Measurements from ENCODE around the gene RIMBP3C. TPM values are rescaled to one million over a fixed set of nuclear protein-coding genes. Genes with fewer than 3 reads are reported as not detected.
A peak's percentile ranks its signal among the peaks of the same experiment; 100 is the strongest.
"Not testable (repeated sequence)": the region's sequence is repeated elsewhere in the genome, so short reads cannot be mapped to it uniquely, and the experiment has no call there.

RIMBP3C gene
- total RNA-seq, 3 donors from 2014 or later = 0.15 TPM; not detected in 2

DNA sequence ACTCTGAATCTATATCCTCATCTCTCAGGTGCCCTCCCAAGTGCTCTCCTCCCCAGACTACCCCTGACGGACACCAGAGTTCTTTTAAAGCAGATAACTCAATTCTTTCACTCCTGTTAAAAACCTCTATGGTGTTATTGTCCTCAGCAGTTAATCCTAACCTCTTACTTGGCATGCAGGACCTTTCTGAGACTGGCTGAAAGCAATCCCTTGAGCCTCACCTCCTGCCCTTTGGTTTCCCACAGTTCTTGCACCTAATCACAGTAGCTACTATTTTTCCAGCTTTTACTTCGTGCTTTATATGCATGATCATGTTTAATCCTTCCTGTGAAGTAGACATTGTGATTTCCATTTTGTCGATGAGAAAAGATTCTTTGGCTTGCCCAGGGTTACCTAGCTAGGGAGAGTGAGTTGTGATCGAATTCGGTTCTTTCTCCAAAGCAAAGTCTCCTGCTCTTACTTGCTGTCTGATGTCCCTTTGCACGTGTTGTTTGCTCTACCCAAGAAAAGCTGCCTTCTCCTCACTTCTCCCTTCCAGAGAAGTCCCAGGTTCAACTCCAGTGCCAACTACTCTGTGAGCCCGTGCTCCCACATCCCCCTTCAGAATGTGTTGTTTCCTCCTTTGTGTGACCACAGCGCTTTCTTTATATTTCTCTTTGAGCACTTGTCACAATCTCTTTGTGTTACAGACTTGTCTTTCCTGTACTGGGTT lies 18.4 kb upstream of the RIMBP3C start:
- Histone ChIP-seq H3K27ac (no peak overlapping the region), H3K4me1 (peaks cover 6 to 7% of the 10 kb centered on the region in 2 donors), H3K4me3 (peak overlapping the region in 2 of 3 donors; percentile 18 to 93), H3K27me3 (no peaks in the 10 kb centered on the region), H3K9me3 (no peaks in the 10 kb centered on the region), H3K36me3 (no peaks in the 10 kb centered on the region)
- DNase-seq (ENCODE audit: low spot score in 2 of 2) = no peak
- intact Hi-C loops (cut with DNase I; ENCODE audit: low total_unique reads) = no loop called here
- TF ChIP-seq, protein P1, sequence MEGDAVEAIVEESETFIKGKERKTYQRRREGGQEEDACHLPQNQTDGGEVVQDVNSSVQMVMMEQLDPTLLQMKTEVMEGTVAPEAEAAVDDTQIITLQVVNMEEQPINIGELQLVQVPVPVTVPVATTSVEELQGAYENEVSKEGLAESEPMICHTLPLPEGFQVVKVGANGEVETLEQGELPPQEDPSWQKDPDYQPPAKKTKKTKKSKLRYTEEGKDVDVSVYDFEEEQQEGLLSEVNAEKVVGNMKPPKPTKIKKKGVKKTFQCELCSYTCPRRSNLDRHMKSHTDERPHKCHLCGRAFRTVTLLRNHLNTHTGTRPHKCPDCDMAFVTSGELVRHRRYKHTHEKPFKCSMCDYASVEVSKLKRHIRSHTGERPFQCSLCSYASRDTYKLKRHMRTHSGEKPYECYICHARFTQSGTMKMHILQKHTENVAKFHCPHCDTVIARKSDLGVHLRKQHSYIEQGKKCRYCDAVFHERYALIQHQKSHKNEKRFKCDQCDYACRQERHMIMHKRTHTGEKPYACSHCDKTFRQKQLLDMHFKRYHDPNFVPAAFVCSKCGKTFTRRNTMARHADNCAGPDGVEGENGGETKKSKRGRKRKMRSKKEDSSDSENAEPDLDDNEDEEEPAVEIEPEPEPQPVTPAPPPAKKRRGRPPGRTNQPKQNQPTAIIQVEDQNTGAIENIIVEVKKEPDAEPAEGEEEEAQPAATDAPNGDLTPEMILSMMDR (IDR thresholded peaks at IDR 0.05) = no peak
- no peak for TF ChIP-seq POLR2A (IDR thresholded peaks at IDR 0.05)
- no peak for TF ChIP-seq POLR2AphosphoS5 (IDR thresholded peaks at IDR 0.05)

DNA sequence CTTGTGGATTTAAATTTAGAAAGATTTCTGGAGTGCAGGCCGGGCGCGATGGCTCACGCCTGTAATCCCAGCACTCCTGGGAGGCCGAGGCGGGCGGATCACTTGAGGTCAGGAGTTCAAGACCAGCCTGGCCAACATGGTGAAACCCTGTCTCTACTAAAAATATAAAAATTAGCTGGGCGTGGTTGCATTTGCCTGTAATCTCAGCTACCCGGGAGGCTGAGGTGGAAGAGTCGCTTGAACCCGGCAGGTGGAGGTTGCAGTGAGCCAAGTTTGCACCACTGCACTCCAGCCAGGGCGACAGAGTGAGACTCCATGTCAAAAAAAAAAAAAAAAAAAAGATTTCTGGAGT lies 17.8 kb upstream of the RIMBP3C start:
- intact Hi-C loops (cut with DNase I; ENCODE audit: low total_unique reads); H3K4me1 ChIP-seq: not testable (repeated sequence)
- H3K27ac ChIP-seq = peak overlapping the region in 1 of 2 donors; percentile 97

DNA sequence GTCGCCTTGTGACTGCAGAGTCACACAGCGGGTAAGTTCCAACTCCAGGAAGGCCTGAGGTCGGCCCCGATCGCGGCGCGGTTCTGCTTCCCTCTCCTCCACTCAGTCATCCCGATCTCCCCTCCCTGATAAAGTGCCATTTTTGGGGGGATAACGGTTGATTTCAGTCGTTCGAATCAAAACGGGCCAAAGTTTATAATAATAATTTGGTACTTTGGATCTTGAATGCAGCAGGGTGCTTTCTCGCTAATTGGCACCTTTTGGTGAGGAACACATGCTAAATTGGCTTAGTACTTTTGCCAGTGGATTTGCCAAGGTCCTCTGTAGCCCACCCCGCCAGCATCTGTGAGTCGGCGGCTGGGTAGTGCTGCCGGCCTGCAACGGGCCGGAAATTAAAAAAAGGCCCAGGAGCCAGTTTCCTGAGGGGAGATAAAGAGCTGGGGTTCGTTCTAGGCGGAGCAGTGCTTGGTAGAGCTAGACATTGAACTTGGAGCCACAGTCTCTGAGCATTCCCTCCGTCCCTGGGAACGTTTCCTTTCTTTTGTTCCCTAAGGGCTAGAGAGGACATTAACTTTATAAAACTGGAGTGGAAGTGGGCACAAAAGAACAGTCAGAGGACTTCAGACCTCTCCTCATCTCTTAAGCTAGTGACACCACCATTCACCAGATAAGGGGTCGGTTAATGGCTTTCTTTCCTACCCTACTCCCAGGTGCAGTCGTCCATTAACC lies 17.2 kb upstream of the RIMBP3C start:
- Histone ChIP-seq H3K4me1 (peaks cover 2 to 7% of the 10 kb centered on the region in 2 donors), H3K36me3 (no peaks in the 10 kb centered on the region), H3K4me3 (peak overlapping the region; percentile 93 to 97 (median 96)), H3K27ac (peak overlapping the region; percentile 94 to 97), H3K27me3 (no peaks in the 10 kb centered on the region), H3K9me3 (no peaks in the 10 kb centered on the region)
- no peak for DNase-seq (ENCODE audit: low spot score in 2 of 2)
- TF ChIP-seq, protein P1 (IDR thresholded peaks at IDR 0.05) = no peak
- TF ChIP-seq POLR2AphosphoS5 (IDR thresholded peaks at IDR 0.05) = no peak
- no peak for TF ChIP-seq POLR2A (IDR thresholded peaks at IDR 0.05)
- intact Hi-C loops (cut with DNase I; ENCODE audit: low total_unique reads) = no loop called here

More for the DNA sequence above, 17.8 kb upstream of the RIMBP3C start:
- H3K27me3 ChIP-seq; H3K36me3 ChIP-seq; H3K9me3 ChIP-seq; DNase-seq (ENCODE audit: low spot score in 2 of 2): not testable (repeated sequence)
- peak overlapping the region; percentile 93 to 97 (median 96) for H3K4me3 ChIP-seq

DNA sequence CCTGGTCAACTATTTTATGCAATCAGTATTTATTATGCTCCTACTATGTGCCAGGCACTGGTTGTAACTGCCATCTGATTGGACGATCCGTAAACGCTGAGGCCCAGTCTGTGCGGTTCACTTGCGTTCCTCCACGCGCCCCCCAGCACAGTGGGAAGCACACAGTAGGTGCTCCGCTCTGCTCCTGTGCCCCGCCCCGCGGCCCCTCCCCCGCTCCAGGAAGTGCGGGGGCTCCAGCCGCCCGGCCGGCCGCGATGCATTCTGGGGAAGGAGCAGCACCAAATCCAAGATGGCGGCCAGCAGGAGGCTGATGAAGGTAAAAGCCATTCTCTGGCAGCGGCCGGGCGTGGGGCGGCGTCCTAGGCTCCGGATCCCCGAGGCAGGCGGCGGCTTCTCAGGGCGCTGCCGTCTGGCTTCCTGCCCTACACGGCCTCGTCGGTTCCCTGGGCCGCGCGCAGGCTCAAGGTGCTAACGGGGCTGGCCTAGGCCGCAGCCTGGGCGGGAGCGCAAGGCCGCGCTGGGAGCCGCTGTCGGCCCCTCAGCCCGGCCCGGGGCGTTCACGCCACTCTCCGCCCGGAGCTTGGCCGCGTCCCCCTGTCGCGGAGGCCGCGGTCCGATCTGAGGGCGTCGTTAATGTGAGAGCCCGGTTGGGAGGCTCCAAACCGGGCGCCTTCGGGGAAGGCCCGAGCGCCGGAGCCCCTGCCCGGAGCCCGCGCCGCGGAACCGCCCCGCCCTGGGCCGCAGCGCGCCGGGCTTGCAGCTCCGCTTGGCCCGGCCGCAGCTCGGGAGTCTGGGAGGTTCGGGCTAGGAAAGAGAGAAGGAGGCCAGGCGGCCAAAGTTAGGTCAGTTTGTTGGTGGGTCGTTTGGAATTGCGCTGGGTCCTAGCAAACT lies 16.4 kb upstream of the RIMBP3C start, which contains the start of gene UBE2L3:
TSS of gene UBE2L3 (plus strand) at position 259 of the 891 bp plus-strand sequence. CDS start at position 290, 31 bp downstream.
- TF ChIP-seq POLR2AphosphoS5 (IDR thresholded peaks at IDR 0.05) (peak; percentile 50 to 88 (median 67)), POLR2A (IDR thresholded peaks at IDR 0.05) (no peak)
- H3K4me3 ChIP-seq = peak within 1 kb of the TSS; percentile 93 to 97 (median 96)
- H3K9me3 ChIP-seq = no peaks in the 10 kb centered on the region
- DNase-seq (ENCODE audit: low spot score in 2 of 2) = peak; percentile 66 to 81
- peak within 1 kb of the TSS; percentile 94 to 97 for H3K27ac ChIP-seq
- no peaks in the 10 kb centered on the region for H3K36me3 ChIP-seq
- no peaks in the 10 kb centered on the region for H3K27me3 ChIP-seq
- intact Hi-C loops (cut with DNase I; ENCODE audit: low total_unique reads) = no loop called here
- H3K4me1 ChIP-seq = peaks cover 2 to 7% of the 10 kb centered on the region in 2 donors

DNA sequence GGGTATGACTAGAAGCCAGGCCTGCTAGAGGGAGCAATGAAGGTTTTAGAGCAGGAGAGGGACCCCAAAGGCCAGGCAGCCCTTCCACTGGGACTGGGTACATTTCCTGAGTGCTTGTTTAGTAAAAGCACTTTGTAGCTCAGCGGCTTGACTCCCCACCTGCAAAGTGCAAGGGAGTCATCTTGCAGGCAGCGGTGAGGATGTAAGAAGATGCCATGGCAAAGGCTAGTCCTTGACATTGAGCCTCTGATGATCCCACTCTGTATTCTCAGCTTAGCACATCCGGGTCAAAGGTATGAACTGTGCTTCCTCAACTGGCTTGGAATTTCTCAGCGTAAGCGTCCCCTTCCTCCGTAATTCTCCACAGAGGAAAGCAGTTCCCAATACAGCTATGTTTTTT lies 13.2 kb upstream of the RIMBP3C start:
- Histone ChIP-seq H3K4me3 (no peak overlapping the region), H3K27ac (no peak overlapping the region), H3K4me1 (peaks cover under 1 to 1% of the 10 kb centered on the region in 2 donors), H3K36me3 (no peaks in the 10 kb centered on the region), H3K27me3 (no peaks in the 10 kb centered on the region), H3K9me3 (no peaks in the 10 kb centered on the region)
- TF ChIP-seq POLR2A (IDR thresholded peaks at IDR 0.05) (no peak), POLR2AphosphoS5 (IDR thresholded peaks at IDR 0.05) (no peak)
- TF ChIP-seq, protein P1 (IDR thresholded peaks at IDR 0.05) = no peak
- intact Hi-C loops (cut with DNase I; ENCODE audit: low total_unique reads) = no loop called here
- DNase-seq (ENCODE audit: low spot score in 2 of 2) = no peak

Data from breast epithelium (tissue), 4 donors.